IPS-11a (cell line): ENCODE results near the gene FOXP1.
"Not testable (repeated sequence)": the region's sequence is repeated elsewhere in the genome, so short reads cannot be mapped to it uniquely, and the experiment has no call there.

Experiments
- H3K4me3 ChIP-seq: one replicate; pipeline ENCODE4 v1.5.1; 2013; ENCODE audit warnings: low read depth, low read length, control low read depth

FOXP1 gene

DNA sequence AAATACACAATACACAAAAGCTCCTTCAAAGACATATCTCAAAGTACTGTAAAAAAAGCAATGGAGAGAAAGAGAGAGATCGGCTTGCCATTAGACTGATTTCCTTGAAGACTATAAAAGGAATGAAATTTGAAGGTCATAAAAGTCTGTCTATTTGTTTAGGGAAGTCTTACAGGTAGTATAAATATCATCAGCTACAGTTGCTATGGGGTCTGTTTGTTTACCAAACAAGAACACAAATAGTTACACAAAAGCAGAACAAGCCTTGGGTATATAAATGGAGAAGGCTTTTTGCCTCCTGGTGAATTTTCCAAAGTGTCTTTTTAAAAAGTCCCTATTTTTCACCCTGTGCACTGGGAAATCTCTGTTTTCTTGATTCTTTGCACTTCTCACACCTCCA, 552.3 kb downstream of the FOXP1 start:
- no peak overlapping the region for H3K4me3 ChIP-seq

DNA sequence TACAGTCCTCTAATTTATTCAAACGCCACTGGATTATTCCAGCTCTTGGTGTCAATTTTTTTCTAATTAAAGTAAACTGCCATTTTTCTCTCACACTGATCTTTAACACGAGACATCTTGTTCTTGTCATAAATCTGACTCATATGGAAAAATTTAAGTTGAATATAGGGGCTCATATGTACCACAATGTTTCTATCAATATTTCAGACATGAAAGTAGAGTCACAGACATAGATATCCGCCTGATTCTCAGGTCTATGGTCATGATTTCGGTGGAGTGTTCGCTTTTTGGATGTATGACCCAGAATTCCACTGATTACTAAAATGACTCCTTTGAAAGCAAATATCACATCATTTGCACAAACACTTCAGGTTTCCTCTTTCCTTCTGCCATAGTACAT, 552.8 kb downstream of the FOXP1 start:
- H3K4me3 ChIP-seq: no peak overlapping the region

DNA sequence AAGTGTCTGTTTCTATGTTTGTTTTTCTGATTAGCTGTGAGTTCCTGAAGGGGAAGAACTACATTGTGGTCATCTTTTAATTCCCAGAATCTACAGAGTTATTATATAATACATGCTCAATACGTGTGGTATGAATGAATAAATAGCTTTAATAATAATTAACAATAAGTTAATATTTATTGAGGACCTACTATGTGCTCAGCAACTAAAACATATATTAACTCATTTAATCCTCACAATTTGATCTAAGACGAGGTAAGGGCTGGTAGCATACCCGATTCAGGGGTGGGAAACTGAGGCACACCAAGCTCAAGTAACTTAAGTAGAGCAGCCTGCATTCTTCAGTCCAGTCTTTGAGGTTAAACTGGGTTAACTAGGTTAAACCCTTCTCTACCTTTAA, 553.8 kb downstream of the FOXP1 start:
- no peak overlapping the region for H3K4me3 ChIP-seq

DNA sequence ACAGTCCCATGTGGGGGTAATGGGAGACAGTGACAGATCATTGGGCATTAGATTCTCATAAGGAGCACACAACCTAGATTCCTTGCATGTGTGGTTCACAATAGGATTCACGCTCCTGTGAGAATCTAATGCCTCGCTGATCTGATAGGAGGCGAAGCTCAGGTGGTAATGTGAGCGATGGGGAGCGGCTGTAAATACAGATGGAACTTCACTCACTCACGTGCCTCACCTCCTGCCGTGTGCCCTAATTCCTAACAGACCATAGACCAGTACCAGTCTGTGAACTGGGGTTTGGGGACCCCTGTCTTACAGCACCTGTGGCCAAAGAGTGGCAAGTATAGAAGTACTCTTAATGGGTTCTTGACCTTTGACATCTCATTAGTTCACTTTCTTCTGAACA, 554.7 kb downstream of the FOXP1 start:
- H3K4me3 ChIP-seq: no peak overlapping the region

DNA sequence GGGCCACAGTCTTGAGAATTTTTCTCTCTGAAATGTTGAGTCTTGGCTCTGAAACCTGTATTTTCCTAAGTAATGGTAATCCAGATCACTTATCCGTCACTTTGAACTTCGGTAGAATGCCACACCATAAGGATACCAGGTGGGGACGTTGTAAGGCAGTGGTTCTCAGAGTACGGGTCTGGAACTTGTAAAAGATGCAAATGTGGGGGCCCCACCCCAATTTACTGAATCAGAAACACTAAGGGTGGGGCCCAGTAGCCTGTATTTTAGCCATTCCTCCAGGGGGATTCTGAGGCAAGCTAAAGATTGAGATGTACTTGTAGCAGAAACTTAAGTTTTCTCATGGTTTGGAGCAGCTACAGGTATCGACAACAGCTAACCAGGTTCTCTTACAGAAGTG, 555.3 kb downstream of the FOXP1 start:
- no peak overlapping the region for H3K4me3 ChIP-seq

DNA sequence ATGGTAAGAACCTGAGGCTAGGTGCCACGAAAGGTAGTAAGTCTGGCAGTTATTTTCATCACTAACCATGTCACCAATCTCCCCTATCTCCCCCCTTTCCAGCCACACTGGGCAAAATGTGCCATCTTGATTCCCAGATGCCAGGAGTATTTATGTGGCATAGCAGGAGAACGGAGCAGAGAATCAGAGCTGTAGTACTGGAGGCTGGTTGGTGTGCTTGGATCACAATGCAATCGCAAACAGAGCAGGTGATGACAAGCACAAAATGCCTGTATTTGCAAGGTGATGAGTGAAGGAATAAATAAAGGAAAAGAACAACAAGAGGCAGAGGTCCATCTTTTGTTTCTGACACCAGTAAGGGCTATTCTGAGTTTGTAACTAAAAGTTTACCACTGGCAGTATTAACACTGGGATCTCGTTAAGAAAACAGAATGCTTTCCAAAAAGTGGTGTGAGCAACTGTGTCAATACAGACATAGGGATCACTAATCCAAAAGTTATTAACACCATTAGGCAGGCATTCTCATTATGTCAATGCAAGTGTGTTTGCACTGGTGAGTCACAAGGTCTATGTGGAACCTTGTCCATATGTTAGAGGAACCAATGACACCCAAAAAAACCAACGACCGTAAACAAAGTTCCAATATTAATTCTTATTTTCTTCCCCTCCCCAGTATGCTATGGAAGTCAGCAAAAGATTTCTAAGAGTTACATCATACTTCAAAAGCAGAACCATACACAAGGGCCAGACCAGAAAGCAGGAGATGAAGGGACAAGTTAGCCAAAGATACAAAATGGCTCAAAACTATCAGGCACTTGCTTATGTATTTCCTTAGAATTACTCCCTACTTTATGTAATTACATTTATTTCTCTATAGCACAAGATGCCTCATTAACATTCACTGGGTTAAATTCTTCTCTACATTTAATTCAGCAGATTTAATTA, 556.6 kb downstream of the FOXP1 start:
- no peak overlapping the region for H3K4me3 ChIP-seq

GRCh38 chr3:71025516-71025915, 558.0 kb downstream of the FOXP1 start:
- H3K4me3 ChIP-seq: no peak overlapping the region

DNA sequence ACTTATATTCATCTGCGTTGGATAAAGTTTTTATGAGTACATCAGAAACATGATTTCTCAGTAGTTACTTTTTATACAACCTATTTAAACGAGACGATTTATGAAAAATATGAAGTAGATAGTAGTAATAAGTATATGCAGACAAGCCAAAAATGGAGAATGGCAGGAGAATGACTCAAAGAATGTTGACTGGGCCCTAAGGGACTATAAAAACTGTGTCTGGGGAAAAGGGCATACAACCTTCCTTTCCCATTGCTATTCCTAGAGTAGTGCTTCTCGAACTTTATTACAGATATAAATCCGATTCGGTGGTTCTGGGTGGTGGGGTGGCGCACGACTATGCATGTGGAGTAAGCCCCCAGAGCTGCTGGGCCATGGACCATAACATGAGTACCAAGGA, 558.5 kb downstream of the FOXP1 start:
- no peak overlapping the region for H3K4me3 ChIP-seq

GRCh38 chr3:71022551-71023335, 560.8 kb downstream of the FOXP1 start:
- H3K4me3 ChIP-seq: no peak overlapping the region

DNA sequence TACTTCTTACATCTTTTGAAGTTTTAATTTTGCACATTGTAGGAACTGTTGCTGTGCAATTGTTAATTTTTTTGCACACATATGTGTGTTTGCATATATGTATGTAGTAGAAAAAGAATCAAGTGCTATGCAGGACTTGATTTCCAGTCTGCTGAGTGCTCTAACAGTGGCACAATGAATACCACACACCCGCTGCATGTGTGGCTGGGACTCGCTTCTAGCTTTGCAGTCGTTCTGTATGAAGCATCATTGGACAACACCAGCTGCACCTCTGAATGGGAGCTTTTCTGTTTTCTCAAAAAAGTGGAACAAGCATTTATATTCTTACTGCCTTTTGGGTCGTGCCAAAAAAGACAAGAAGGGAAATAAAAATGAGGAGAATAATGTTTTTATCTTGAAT, 564.7 kb downstream of the FOXP1 start:
- H3K4me3 ChIP-seq: no peak overlapping the region

DNA sequence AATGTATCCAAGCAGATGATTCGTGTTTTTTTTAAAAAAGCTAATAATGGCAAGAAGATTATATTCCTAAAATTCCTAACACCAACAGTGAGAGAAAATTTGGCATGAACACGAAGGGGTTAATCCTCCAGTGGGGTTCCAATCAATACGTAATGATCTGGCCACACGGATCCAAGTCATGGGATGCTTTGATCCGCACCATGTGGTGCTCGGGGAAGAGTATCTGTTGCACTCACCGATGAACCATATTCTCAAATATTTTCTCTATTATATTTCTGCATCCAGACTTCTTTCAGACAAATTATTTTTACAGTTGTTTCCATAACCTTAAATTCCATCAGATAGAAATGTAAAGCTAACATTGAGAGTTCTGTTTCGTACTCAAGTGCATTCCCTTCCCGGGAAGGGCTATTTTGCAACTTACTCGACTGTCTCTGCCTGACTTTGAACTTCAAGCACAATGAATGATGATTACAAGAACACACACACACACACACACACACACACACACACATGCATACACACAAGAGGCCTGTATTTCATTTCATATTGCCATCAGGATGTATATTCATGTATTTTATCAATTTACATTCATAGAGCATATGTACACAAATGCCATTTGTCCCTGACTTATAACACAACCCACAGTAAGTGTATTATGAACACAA, 567.2 kb downstream of the FOXP1 start:
- no peak overlapping the region for H3K4me3 ChIP-seq

- H3K4me3 ChIP-seq: not testable (repeated sequence)
Measured at GRCh38 chr3:71014616-71015015, 568.9 kb downstream of the FOXP1 start.

GRCh38 chr3:71012971-71013370, 570.6 kb downstream of the FOXP1 start:
- H3K4me3 ChIP-seq: no peak overlapping the region

GRCh38 chr3:71011565-71012287, 571.8 kb downstream of the FOXP1 start:
- H3K4me3 ChIP-seq: no peak overlapping the region

- H3K4me3 ChIP-seq: no peak overlapping the region
Measured at GRCh38 chr3:71010726-71011455, 572.6 kb downstream of the FOXP1 start.

- H3K4me3 ChIP-seq: no peak overlapping the region
Measured at GRCh38 chr3:71008350-71008935, 575.1 kb downstream of the FOXP1 start.

GRCh38 chr3:71006810-71007785, 576.4 kb downstream of the FOXP1 start:
- no peak overlapping the region for H3K4me3 ChIP-seq

- no peak overlapping the region for H3K4me3 ChIP-seq
Measured at GRCh38 chr3:71005702-71006321, 577.7 kb downstream of the FOXP1 start.
